ENCODE data around the gene TMC2. TPM values are rescaled to one million over a fixed set of nuclear protein-coding genes. Genes with fewer than 3 reads are reported as not detected.

Gene TMC2
- polyA plus RNA-seq, 1 of the 3 experiments (the other 2 are of a cell fraction) = not detected

DNA sequence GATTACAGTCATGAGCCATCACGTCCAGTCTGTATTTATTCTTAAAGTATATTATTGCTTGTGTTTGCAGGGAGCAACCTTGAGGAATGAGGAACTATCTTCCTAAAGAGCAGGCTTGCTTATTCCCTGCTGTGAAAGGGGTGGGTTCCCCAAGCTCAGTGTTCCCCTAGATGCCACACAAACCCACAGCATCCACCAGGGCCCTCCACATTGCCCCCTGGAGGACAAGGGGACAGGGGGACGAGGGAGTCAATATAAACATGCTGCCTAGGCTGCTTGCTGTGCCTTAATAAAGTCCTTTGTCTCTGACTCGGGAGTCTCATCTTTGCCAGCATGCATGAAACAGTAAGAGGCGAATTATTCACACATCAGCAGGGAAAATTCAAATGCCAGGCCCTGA lies 135.6 kb downstream of the TMC2 start:
- Histone ChIP-seq H3F3A (replicated peaks; ENCODE audit: insufficient read depth) (no peaks in the 10 kb centered on the region), H2AFZ (ENCODE audit: low read depth) (no peak overlapping the region), H3K9me3 (no peaks in the 10 kb centered on the region), H3K4me2 (no peak overlapping the region), H3K36me3 (replicated peaks in 1 of 2; ENCODE audit: control insufficient read depth in 1 of 2, insufficient read depth in 2 of 2, low read length in 1 of 2) (no peaks in the 10 kb centered on the region), H3K27ac (ENCODE audit: low read depth in 2 of 2, low read length in 1 of 2) (no peak overlapping the region), H3K4me1 (ENCODE audit: control insufficient read depth in 1 of 2, insufficient read depth in 2 of 2, low read depth in 1 of 2, low read length in 1 of 2) (no peaks in the 10 kb centered on the region), H3K4me3 (ENCODE audit: low read depth in 2 of 2, low read length in 1 of 2) (no peak overlapping the region), H4K20me1 (ENCODE audit: insufficient read depth) (no peaks in the 10 kb centered on the region), H3K27me3 (ENCODE audit: insufficient read depth) (no peaks in the 10 kb centered on the region), H3K79me2 (ENCODE audit: insufficient read depth) (no peaks in the 10 kb centered on the region), H3K9me2 (no peaks in the 10 kb centered on the region), H3K9ac (no peak overlapping the region)
- TF ChIP-seq GATA2 (CRISPR knock-in tag; IDR thresholded peaks at IDR 0.05) (no peak), NFIC (IDR thresholded peaks at IDR 0.05; ENCODE audit: borderline replicate concordance) (no peak), SIN3A (IDR thresholded peaks at IDR 0.05; ENCODE audit: borderline replicate concordance, low read depth, low read length) (no peak), MEF2A (IDR thresholded peaks at IDR 0.05; ENCODE audit: borderline replicate concordance, low read depth) (no peak), TCF12 (IDR thresholded peaks at IDR 0.05) (no peak), EP300 (IDR thresholded peaks at IDR 0.05; ENCODE audit: borderline replicate concordance in 1 of 2, low read depth in 1 of 2, low read length in 1 of 2) (no peak)
- TF ChIP-seq, protein P1, sequence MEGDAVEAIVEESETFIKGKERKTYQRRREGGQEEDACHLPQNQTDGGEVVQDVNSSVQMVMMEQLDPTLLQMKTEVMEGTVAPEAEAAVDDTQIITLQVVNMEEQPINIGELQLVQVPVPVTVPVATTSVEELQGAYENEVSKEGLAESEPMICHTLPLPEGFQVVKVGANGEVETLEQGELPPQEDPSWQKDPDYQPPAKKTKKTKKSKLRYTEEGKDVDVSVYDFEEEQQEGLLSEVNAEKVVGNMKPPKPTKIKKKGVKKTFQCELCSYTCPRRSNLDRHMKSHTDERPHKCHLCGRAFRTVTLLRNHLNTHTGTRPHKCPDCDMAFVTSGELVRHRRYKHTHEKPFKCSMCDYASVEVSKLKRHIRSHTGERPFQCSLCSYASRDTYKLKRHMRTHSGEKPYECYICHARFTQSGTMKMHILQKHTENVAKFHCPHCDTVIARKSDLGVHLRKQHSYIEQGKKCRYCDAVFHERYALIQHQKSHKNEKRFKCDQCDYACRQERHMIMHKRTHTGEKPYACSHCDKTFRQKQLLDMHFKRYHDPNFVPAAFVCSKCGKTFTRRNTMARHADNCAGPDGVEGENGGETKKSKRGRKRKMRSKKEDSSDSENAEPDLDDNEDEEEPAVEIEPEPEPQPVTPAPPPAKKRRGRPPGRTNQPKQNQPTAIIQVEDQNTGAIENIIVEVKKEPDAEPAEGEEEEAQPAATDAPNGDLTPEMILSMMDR (IDR thresholded peaks at IDR 0.05) = 0 out of 2 replicates have a peak, but pooled peaks have one; percentile 19
- POLR2A ChIA-PET = no interaction called here
- whole genome bisulfite sequencing (ENCODE audit: low lambda C conversion rate) = 15% methylated on average over 4 of the region's 4 CpGs
- DNase-seq = no peak
- CTCF ChIA-PET = interaction anchor here (1.8 to 2.8 kb wide), 2 partner anchors 16 to 150 kb away, joined by 5 to 16 read pairs; no protein-coding TSS in a partner anchor

GRCh38 chr20:2672446-2672845 lies 136.1 kb downstream of the TMC2 start:
- DNase-seq = no peak
- H3K9ac ChIP-seq = no peak overlapping the region
- POLR2A ChIA-PET = no interaction called here
- TF ChIP-seq TCF12 (IDR thresholded peaks at IDR 0.05) = no peak
- no peak for TF ChIP-seq TEAD4 (IDR thresholded peaks at IDR 0.05; ENCODE audit: borderline replicate concordance, insufficient read depth)
- TF ChIP-seq JUND (IDR thresholded peaks at IDR 0.05) = no peak
- TF ChIP-seq MAX (IDR thresholded peaks at IDR 0.05; ENCODE audit: low read depth) = no peak
- no peak for TF ChIP-seq REST (IDR thresholded peaks at IDR 0.05; ENCODE audit: low read depth, low read length)
- no peaks in the 10 kb centered on the region for H3K79me2 ChIP-seq (ENCODE audit: insufficient read depth)
- H3K4me1 ChIP-seq (ENCODE audit: control insufficient read depth in 1 of 2, insufficient read depth in 2 of 2, low read depth in 1 of 2, low read length in 1 of 2) = no peaks in the 10 kb centered on the region
- no peaks in the 10 kb centered on the region for H3K9me3 ChIP-seq
- H3K9me2 ChIP-seq = no peaks in the 10 kb centered on the region
- H2AFZ ChIP-seq (ENCODE audit: low read depth) = no peak overlapping the region
- CTCF ChIA-PET = interaction anchor here (1.8 to 2.8 kb wide), 2 partner anchors 15 to 150 kb away, joined by 5 to 16 read pairs; no protein-coding TSS in a partner anchor
- no peak overlapping the region for H3K4me3 ChIP-seq (ENCODE audit: low read depth in 2 of 2, low read length in 1 of 2)
- H4K20me1 ChIP-seq (ENCODE audit: insufficient read depth) = no peaks in the 10 kb centered on the region
- no peaks in the 10 kb centered on the region for H3K27me3 ChIP-seq (ENCODE audit: insufficient read depth)
- H3K4me2 ChIP-seq = no peak overlapping the region
- 44% methylated on average over 3 of the region's 3 CpGs for WGBS (ENCODE audit: low lambda C conversion rate)
- no peaks in the 10 kb centered on the region for H3F3A ChIP-seq (replicated peaks; ENCODE audit: insufficient read depth)
- no peaks in the 10 kb centered on the region for H3K36me3 ChIP-seq (replicated peaks in 1 of 2; ENCODE audit: control insufficient read depth in 1 of 2, insufficient read depth in 2 of 2, low read length in 1 of 2)
- no peak overlapping the region for H3K27ac ChIP-seq (ENCODE audit: low read depth in 2 of 2, low read length in 1 of 2)
